Ovary (tissue), 9 donors: ENCODE data around the gene CACNA1H. TPM values are rescaled to one million over a fixed set of nuclear protein-coding genes. Genes with fewer than 3 reads are reported as not detected.

Source experiments
- DNase-seq, 5 donors: peaks; one replicate each; pipeline ENCODE4 v3.0.0-alpha.2; 2019 to 2020
- H3K27ac ChIP-seq, 2 donors: fragments of 200-600 bp; one replicate each; pipeline versions ENCODE4 v1.5.1 to v1.8.0; 2019 to 2022
- H3K27me3 ChIP-seq: fragments of 200-600 bp; one replicate; pipeline ENCODE4 v1.8.0; 2022
- H3K36me3 ChIP-seq: fragments of 200-600 bp; sonication (generic); one replicate; pipeline ENCODE4 v1.5.1; 2019
- H3K4me1 ChIP-seq: one replicate; pipeline ENCODE4 v1.8.1; 2013; ENCODE audit warnings: mild to moderate bottlenecking, moderate library complexity; ENCODE audit not compliant: insufficient read depth
- H3K4me3 ChIP-seq: fragments of 200-600 bp; sonication (generic); one replicate; pipeline ENCODE4 v1.5.1; 2017
- H3K9me3 ChIP-seq, 2 donors: fragments of 200-600 bp in 1 of 2; sonication (generic) in 1 of 2; one replicate each; pipeline versions ENCODE4 v1.5.1 to v1.8.1; 2013 to 2019; ENCODE audit warnings: mild to moderate bottlenecking in 1 of 2, moderate library complexity in 1 of 2
- EP300 ChIP-seq: sonication (generic); formaldehyde crosslinking; IDR thresholded peaks from one replicate; pipeline ENCODE4 v1.6.1; 2017; ENCODE audit warnings: antibody characterized with exemption
- POLR2A ChIP-seq: fragments of 450-650 bp; IDR thresholded peaks from one replicate; pipeline ENCODE4 v1.6.1; 2017; ENCODE audit warnings: antibody characterized with exemption, mild to moderate bottlenecking, moderate library complexity
- WGBS, 3 donors: extraction: QIAGEN DNeasy Blood & Tissue Kit in 1 of 3; methylation state at CpG; one replicate each; pipeline versions ENCODE4 v1.1.5 to v1.1.7; 2013 to 2017; 5-methylcytosine and 5-hydroxymethylcytosine counted together
- intact Hi-C, 4 donors: fragments of 100-400 bp; cut with DNase I; formaldehyde crosslinking; loops; one replicate each; pipeline versions ENCODE4 v1.11.0 to v1.15.1; 2022 to 2023
- polyA plus RNA-seq, 2 donors: library from polyadenylated mRNA; stranded (reverse); fragments of 200-250 nt in 1 of 2; fragments of 350-450 nt in 1 of 2; fragmentation: Illumina TruSeq in 1 of 2; extraction: RNeasy Lipid Tissue Mini Kit (QIAGEN cat#74804) in 1 of 2; gene quantifications; one replicate each; pipeline ENCODE4 v1.2.3, GENCODE V29; 2013 to 2014
- total RNA-seq, 7 donors: library from RNA; depleted of rRNA in 2 of 7; stranded (reverse); fragments of >200 nt in 2 of 7; fragmentation: NEBNext Ultra II Directional in 3 of 7; extraction: Animal tissue kit (Norgen Biotek cat#: 25700) in 3 of 7; gene quantifications; one replicate each; pipeline versions ENCODE4 v1.1.0 to v1.2.4, GENCODE V29; 2016 to 2023
- TF ChIP-seq, protein P1 (sequence below), 3 donors: fragments of 450-650 bp in 2 of 3; fragments of 200-600 bp in 1 of 3; IDR thresholded peaks; one replicate each; pipeline versions ENCODE4 v1.5.1 to v1.8.0; 2016 to 2022; ENCODE audit warnings: antibody characterized with exemption in 3 of 3, mild to moderate bottlenecking in 1 of 3
- donor health status: DM: no; HTN: no; CAD: no; lungs with moderate emphysema.
- donor health status: DM: no; HTN: no; CAD: no.
- donor health status: Bipolar disorder and iron deficiency.
- donor health status: DM: yes; HTN: yes; CAD: no.
- donor health status: DM: no; HTN: no; CAD: no.
- donor health status: DM: yes; HTN: yes; CAD: no.

CACNA1H gene
- total and polyA plus RNA-seq, 9 donors, result 7.3 to 217 (median 106) TPM

DNA sequence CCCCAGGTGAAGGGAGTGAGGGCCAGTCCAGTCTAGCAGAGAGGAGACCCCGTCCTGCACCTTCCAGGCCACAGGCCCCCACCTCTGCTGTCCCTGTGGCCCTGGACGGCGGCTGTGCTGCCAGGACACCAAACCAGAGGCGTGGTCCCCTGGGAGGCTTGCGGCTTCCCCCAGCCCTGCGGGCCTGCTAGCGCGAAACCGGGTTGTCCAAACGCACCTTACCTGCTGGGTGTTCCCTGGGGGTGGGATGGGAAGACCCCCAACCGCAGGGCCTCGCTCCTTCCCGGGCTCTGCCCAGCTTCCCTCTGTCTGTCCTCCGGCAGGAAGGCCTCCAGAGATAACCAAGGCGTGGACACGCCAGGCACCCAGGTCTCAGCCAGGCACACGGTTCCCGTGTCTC lies 19.6 kb upstream of the CACNA1H start:
- no peak for DNase-seq
- no peak overlapping the region for H3K4me3 ChIP-seq
- H3K9me3 ChIP-seq, result no peaks in the 10 kb centered on the region
- intact Hi-C loops, result no loop called here
- H3K36me3 ChIP-seq, result no peaks in the 10 kb centered on the region
- no peaks in the 10 kb centered on the region for H3K27me3 ChIP-seq
- H3K4me1 ChIP-seq, result peaks cover 4% of the 10 kb centered on the region
- no peak overlapping the region for H3K27ac ChIP-seq
- WGBS, 3 donors, result 89 to 96% (median 96%) methylated on average over 17 to 18 of the region's 18 CpGs
- TF ChIP-seq POLR2A, result no peak
- TF ChIP-seq, protein P1, sequence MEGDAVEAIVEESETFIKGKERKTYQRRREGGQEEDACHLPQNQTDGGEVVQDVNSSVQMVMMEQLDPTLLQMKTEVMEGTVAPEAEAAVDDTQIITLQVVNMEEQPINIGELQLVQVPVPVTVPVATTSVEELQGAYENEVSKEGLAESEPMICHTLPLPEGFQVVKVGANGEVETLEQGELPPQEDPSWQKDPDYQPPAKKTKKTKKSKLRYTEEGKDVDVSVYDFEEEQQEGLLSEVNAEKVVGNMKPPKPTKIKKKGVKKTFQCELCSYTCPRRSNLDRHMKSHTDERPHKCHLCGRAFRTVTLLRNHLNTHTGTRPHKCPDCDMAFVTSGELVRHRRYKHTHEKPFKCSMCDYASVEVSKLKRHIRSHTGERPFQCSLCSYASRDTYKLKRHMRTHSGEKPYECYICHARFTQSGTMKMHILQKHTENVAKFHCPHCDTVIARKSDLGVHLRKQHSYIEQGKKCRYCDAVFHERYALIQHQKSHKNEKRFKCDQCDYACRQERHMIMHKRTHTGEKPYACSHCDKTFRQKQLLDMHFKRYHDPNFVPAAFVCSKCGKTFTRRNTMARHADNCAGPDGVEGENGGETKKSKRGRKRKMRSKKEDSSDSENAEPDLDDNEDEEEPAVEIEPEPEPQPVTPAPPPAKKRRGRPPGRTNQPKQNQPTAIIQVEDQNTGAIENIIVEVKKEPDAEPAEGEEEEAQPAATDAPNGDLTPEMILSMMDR (IDR thresholded peaks at IDR 0.05), result no peak
- no peak for TF ChIP-seq EP300

DNA sequence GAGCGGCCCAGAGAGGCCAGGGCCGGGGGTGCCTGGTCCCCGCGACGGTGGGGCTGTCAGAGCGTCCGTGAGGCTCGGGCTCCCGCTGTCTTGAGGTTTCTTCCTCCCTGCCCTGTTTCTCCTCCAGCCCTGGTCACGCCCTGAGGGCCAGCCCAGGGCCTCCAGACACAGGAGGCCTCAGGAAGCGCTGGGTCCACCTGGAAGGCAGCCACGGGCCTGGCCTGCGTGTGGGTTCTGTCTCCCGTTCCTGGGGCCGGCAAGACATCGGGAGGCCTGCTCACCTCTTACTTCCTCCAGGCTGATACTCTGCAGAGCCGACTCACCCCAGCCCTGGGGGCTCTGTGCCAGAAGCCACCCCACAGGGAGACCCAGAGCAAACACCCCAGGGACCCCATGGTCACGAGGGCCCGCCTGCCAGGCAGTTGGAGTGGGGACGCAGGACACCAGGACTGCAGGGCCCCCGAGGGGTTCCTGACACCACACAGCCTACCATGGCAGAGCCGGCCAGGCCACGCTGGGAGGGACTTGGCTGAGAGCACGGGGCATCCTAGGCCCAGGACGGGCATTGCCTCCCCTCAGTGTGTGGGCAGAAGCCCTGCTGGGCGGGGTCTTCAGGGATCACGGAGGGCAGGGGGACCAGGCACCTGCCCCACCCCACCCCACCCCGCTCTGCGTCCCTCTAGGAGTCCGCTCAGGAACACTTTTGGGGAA lies 18.9 kb upstream of the CACNA1H start:
- Histone ChIP-seq H3K36me3 (no peaks in the 10 kb centered on the region), H3K27ac (no peak overlapping the region), H3K9me3 (no peaks in the 10 kb centered on the region), H3K4me1 (peaks cover 4% of the 10 kb centered on the region), H3K27me3 (no peaks in the 10 kb centered on the region), H3K4me3 (no peak overlapping the region)
- 72 to 82% (median 75%) methylated on average over 19 to 30 of the region's 30 CpGs for WGBS, 3 donors
- intact Hi-C loops, result no loop called here
- DNase-seq, result no peak
- TF ChIP-seq EP300 (no peak), POLR2A (no peak)
- TF ChIP-seq, protein P1 (IDR thresholded peaks at IDR 0.05), result no peak

DNA sequence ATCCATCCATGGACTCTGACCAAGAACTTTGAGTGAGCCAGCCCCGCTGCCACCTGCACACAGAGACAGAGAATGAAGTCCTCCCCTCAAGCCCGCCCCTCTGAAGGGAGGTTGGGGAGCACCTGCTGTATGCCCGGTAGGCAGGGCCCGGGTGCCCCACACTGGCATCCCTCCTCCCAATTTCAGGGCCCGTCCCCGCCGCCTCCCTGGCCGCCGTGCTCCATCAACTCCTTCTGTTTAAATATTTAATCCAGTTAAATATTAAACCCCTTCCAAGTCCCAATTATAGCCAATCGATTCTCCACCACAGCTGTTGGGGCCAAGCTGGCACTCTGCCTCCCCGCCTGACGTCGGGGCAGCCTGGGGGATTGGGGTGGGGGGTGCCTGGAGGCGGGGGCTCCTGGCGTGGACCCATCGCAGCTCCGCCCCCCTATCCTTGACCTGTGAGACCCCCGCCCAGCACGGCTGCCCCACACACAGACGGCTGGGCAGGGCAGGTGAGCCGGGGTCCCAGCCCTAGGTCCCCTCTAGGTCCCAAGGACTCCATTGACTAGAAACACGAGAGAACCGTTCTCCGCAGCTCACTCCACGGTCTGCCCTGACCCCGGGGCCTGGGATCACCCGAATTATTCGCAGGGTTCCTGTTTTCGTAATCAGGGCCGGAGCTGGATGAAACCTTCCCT lies 18.0 kb upstream of the CACNA1H start:
- TF ChIP-seq, protein P1 (IDR thresholded peaks at IDR 0.05), result no peak
- TF ChIP-seq POLR2A, result no peak
- no peak for TF ChIP-seq EP300
- H3K9me3 ChIP-seq, result no peaks in the 10 kb centered on the region
- DNase-seq, result no peak
- H3K36me3 ChIP-seq, result no peaks in the 10 kb centered on the region
- H3K4me1 ChIP-seq, result peaks cover 4% of the 10 kb centered on the region
- no peaks in the 10 kb centered on the region for H3K27me3 ChIP-seq
- H3K4me3 ChIP-seq, result no peak overlapping the region
- 67 to 76% (median 75%) methylated on average over 29 to 30 of the region's 30 CpGs for WGBS, 3 donors
- no peak overlapping the region for H3K27ac ChIP-seq
- intact Hi-C loops, result no loop called here

DNA sequence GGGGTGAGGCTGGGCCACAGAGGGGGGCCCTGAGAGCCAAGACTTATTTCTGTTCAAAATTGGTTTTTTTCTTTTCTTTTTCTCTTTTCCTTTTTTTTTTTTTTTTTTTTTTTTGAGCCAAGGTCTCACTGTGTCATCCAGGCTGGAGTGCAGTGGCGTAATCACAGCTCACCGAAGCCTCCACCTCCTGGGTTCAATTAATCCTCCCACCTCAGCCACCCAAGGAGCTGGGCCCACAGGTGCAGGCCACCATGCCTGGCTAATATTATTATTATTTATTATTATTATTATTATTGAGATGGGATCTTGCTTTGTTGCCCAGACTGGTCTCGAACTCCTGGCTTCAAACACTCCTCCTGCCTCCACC lies 17.5 kb upstream of the CACNA1H start:
- H3K36me3 ChIP-seq, result no peaks in the 10 kb centered on the region
- no peaks in the 10 kb centered on the region for H3K27me3 ChIP-seq
- intact Hi-C loops, result no loop called here
- no peak overlapping the region for H3K27ac ChIP-seq
- WGBS, 3 donors, result 90 to 94% (median 91%) methylated on average over 3 of the region's 3 CpGs
- H3K4me3 ChIP-seq, result no peak overlapping the region
- H3K9me3 ChIP-seq, result no peaks in the 10 kb centered on the region
- no peak for DNase-seq
- TF ChIP-seq EP300 (no peak), POLR2A (no peak)
- TF ChIP-seq, protein P1 (IDR thresholded peaks at IDR 0.05), result no peak
- peaks cover 4% of the 10 kb centered on the region for H3K4me1 ChIP-seq
